ENCODE results near the gene BAIAP2L1.
A peak's percentile ranks its signal among the peaks of the same experiment; 100 is the strongest.
"Not testable (repeated sequence)": the region's sequence is repeated elsewhere in the genome, so short reads cannot be mapped to it uniquely, and the experiment has no call there.

BAIAP2L1 gene

DNA sequence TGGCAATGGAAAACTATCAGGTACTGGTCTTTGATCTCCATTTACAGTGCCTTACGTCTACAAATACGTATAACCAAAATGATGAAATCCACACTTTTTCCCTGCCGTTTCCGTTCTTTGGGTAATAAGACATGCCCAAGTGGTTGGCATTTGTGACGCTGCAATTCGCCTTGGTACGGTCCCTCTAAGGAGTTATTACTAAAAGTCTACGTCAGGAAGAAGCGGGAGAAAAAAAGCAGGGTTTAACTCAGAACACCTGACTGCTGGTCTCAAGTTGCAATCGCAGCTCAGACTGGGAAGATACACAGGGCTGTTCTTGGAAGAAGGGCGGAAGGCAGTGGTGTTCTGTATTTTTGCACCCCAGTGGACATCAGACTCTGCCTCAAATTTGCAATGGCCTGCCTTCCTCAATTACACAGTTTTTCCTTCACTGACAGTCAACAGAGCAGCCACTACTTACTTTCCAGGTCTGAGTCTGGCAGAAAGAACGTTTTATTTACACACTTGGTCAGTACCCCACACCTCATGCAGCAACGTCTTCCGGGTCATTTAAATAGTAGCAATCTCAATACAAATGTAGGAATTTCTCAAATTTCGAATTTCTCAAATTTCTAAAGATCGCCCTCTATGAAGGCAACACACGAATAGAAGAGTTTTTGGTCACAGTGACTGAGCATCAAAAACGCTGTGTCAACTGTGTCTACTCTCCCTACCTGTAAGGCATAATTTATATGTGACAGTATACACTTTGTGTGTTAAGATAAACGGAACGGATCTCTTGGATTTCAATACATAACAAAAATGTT, 2.1 kb downstream of the BAIAP2L1 start:
- DNase-seq: peak; percentile 22

DNA sequence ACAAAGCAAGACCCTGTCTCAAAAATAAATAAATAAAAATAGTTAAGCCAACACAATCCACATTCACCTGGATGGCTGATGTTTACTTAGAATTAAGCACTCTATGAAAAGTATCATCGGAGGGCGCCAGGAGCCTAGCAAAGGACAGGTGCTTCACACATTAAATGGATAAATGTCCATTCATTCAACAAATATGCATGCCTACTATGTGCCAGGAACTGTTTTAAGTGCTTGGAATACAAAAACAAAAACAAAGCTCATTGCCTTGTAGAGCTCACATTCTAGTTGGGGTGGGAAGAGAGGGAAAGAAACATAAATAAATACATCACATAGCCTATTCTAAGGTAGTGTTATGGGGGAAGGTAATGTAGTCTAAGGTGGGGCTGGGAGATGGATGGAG, 4.1 kb downstream of the BAIAP2L1 start:
- DNase-seq: no peak

DNA sequence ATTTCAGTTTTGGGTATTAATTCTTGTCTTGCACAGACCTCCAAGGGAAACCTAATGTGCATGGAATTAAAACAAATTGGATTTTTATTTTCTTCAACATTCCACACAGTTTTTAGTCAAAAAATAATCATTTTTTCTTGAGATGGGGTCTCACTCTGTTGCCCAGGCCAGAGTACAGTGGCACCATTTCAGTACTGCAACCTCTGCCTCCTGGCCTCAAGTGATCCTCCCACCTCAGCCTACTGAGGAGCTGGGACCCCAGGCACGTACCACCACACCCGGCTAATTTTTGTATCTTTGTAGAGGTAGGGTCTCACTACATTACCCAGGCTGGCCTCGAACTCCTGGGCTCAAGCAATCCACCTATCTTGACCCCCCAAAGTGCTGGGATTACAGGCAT, 4.9 kb downstream of the BAIAP2L1 start:
- DNase-seq: no peak

DNA sequence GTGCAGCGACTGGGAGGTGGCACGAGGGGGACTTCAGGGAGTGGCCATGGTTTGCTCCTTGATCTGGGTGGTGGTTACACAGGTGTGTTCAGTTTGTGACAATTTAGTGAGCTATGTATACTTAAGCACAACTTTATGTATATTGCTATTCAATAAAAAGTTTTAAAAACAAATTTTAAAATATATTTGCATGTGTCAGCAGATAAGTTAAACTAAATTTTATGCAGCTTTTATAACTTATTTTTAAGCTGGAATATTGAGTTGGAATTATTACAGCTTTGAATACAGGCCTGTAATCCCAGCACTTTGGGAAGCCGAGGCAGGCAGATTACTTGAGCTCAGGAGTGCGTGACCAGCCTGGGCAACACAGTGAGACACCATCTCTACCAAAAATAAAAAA, 5.4 kb downstream of the BAIAP2L1 start:
- no peak for DNase-seq

- DNase-seq: no peak
Measured at GRCh38 chr7:98394377-98394836, 6.5 kb downstream of the BAIAP2L1 start.

- no peak for DNase-seq
Measured at GRCh38 chr7:98387544-98388226, 13.2 kb downstream of the BAIAP2L1 start.

DNA sequence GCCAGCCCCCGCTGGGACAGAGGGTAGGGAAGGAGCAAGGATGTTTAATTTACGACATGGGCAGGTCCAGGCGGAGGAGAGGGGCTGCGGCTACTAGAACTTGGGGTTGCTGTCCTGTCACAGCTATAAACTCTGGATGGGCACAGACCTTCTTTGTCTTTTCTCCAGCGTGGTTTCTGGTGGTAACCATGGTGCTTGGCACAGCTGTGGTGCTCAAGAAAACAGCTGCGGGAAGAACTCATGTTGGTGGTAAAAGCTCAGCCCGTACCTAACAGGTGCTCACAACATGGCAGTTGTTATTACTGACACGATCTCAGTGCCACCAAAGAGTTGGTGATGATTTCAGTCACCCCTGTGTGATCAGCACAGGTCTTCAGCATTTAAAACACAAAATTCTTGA, 13.8 kb downstream of the BAIAP2L1 start:
- no peak for DNase-seq

GRCh38 chr7:98385532-98385931, 15.4 kb downstream of the BAIAP2L1 start:
- not testable (repeated sequence) for DNase-seq

DNA sequence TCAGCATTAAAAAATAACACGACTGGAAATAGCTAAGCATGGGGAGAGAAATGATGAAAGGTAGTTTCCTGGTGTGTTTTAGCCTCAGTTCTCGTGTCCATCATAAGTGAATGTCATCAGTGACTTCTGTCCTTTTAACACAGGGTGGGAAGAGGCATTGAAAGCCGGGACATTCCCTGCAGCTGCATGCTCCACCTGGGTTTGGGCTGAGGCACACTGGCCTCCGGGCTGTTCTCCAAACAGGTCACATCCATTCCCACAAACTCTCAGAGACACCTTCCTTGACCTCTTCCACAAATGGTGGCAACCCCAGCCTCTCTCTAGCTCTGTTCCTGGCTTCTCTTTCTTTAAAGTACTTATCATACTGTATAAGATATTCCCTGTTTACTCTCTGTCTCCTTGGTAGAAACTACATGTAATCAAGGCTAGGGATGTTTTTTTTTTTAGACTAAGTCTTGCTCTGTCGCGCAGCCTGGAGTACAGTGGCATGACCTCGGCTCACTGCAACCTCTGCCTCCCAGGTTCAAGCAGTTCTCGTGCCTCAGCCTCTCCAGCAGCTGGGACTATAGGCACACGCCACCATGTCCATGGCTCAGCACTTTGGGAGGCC, 22.6 kb downstream of the BAIAP2L1 start:
- no peak for DNase-seq

DNA sequence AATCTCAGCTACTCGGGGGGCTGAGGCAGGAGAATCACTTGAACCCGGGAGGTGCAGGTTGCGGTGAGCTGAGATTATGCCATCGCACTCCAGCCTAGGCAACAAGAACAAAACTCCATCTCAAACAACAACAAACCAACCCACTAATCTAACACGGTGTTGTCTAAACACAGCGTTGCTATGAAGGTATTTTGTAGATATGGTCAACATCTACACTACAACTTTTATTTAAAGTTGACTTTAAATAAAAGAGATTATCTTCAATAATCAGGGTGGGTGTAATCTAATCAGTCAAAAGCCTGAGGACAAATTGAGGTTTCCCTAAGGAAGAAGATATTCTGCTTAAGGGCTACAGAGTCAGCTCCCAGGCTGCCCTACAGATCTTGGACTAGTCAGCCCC, 24.2 kb downstream of the BAIAP2L1 start:
- DNase-seq: no peak

GRCh38 chr7:98375664-98376063, 25.2 kb downstream of the BAIAP2L1 start:
- no peak for DNase-seq

DNA sequence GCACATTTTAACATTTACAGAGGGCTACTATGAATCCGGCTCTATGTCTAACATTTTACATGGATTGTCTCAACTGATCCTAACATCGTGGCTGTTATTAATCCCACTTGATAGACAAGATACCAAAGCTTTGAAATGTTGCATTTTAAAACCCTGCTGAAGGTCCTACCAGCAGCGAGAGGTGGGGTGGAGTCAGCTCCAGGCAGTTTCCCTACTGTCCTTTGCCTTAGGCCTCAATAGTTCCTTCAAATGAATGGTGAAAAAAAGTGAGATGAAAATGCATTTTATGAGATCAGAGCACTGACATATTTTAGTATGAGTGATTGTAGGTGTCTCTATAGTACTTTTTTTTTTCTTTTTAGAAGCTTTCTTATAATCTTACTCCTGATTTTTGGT, 26.6 kb downstream of the BAIAP2L1 start:
- no peak for DNase-seq

DNA sequence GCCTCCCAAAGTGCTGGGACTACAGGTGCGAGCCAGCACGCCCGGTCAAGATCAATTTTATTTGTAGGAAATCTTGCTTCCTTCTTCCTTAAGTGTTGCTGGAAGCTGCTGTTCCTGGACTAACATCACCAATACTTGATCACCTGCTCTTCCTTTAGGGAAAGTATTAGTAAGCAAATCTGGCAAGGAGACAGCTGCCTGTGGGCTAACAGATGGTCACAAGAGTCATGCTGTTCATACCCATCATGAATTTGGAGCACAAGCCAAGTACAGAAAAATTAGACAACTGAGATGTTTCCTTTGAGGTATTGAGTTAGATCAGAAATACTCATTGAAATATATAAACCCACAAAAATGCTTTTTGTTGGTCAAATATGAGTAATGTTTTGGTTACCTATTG, 27.9 kb downstream of the BAIAP2L1 start:
- DNase-seq: no peak

GRCh38 chr7:98369726-98370125, 31.2 kb downstream of the BAIAP2L1 start:
- no peak for DNase-seq

GRCh38 chr7:98368716-98369115, 32.2 kb downstream of the BAIAP2L1 start:
- DNase-seq: no peak

- no peak for DNase-seq
Measured at GRCh38 chr7:98366562-98366938, 34.3 kb downstream of the BAIAP2L1 start.

DNA sequence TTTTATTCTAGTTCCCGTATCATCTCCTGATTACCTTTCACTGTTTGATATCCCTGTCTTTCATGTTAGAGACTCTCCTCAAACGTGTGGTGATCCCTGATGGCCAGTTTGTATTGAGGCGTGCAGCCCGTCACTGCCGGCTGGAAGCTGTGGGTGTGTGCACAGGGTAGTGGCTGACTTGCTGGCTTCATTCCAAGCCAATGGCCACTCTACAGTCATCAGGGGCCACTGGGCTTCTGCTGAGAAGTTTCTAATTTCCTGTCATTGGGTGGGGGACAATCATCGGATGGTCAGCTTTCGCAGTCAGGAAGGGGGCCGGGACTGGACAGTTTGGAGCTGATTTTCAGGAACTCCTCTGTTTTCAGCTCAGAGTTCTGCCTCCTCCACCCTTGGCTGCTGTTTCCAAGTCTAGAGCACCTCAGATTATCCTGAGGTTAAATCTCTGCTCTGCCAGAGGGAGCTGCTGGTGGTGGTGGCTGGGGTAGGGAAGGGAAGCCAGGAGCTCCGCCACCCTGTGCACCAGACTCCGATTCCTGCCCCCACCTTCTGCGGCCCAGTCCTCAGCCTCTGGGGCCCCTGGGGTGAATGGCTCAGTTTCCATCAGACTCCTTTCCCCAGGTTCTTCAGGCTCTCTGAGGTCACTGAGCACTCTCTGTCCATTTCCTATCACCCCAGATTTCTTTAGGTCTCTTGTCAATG, 34.9 kb downstream of the BAIAP2L1 start:
- DNase-seq: no peak

GRCh38 chr7:98364220-98364619, 36.7 kb downstream of the BAIAP2L1 start:
- DNase-seq: no peak

GRCh38 chr7:98362517-98362916, 38.4 kb downstream of the BAIAP2L1 start:
- DNase-seq: no peak

GRCh38 chr7:98360221-98361130, 40.4 kb downstream of the BAIAP2L1 start:
- DNase-seq: no peak

GRCh38 chr7:98359395-98359794, 41.5 kb downstream of the BAIAP2L1 start:
- DNase-seq: no peak

DNA sequence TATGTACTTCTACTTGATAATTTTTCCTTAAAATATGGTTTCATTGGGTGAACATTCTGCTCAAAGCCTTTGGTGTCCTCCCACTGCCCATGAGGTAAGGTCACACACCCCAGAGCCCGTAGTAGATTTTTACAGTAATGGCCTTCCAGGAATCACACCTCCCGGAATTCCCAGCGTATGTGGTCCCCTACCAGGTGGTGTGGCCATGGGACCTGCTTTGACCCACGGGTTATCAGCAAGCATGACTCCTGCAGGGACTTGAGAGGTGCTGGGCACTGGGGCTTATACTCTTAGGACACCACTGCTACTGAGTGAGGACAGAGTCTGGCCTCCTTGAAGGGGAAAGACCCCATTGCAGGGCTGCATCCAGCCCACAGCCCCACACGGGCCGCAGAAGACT, 42.2 kb downstream of the BAIAP2L1 start:
- no peak for DNase-seq

Data from kidney glomerular epithelial cell (primary cell).